ENCODE results near the gene WLS.
"Not testable (repeated sequence)": the region's sequence is repeated elsewhere in the genome, so short reads cannot be mapped to it uniquely, and the experiment has no call there.

WLS gene

DNA sequence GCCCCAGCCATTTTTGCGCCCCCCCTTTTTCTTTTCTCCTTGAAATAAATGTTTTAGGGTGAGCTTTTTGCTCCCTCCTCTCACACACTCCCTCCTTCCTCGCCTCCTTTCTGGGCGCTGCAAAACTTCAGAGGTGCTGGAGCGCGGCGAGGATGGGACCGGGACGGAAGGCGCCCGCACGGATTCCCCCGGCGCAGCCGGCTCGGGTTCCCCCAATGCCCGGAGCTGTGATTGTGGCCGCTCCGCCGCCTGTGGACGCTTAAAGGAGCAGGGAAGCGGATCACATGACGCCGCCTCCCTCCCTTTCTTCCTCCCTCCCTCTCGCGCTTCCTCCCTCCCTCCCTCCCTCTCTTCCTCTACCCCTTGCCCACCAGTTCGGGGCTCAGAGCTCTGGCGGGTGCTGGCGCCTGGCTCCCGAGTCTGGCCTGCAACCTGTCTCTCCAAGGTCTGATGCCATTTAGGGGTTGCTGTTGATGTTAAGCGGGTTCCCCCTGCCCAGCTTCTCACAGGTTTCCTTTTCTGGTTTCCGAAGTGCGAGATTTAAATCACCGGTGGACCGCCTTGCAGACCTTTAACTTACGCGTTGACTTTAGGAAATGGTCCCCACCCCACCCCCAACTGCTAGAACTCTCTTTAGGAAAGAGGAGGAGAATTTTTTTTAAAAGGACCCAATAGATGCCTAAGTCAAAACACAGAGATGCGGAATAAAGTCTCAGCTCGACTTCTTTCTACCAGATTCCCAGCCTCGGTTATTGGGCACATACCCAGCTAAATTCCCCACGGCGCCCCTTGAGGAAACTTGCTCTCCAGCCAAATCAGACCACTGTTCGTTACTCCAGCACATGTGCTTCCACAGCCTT lies at the start of gene WLS:
Gene WLS, minus strand, starts transcription at position 235 of the 860 bp plus-strand sequence. Its CDS starts 224 bp downstream, at position 11.
- no peak for TF ChIP-seq ZNF274 (IDR thresholded peaks at IDR 0.05; ENCODE audit: low read depth, low read length)
- peak within 1 kb of the TSS; percentile 46 for H3K4me3 ChIP-seq (ENCODE audit: low read length)

DNA sequence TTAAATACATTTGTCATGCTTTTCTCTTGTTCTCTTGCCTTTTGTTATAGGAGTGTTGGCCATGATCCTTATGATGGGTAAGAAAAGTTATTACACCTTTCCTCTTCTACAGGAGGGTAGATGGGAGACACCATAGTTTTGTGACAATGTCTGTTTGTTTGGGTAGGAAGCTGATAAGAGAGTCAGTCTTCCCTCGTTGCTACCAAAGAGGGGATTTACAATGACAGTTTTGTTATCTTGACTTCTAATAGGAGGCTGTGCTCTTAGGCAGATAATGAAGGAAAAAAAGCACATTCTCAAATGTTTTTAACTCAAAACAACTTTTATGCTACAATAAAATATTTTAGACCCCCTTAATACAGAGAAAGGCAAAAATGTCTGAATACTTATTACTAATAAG lies 48.0 kb upstream of the WLS start:
- no peak overlapping the region for H3K4me3 ChIP-seq (ENCODE audit: low read length)
- no peak for TF ChIP-seq ZNF274 (IDR thresholded peaks at IDR 0.05; ENCODE audit: low read depth, low read length)

GRCh38 chr1:68279846-68280245 lies 47.5 kb upstream of the WLS start:
- no peak for TF ChIP-seq ZNF274 (IDR thresholded peaks at IDR 0.05; ENCODE audit: low read depth, low read length)
- H3K4me3 ChIP-seq (ENCODE audit: low read length): no peak overlapping the region

DNA sequence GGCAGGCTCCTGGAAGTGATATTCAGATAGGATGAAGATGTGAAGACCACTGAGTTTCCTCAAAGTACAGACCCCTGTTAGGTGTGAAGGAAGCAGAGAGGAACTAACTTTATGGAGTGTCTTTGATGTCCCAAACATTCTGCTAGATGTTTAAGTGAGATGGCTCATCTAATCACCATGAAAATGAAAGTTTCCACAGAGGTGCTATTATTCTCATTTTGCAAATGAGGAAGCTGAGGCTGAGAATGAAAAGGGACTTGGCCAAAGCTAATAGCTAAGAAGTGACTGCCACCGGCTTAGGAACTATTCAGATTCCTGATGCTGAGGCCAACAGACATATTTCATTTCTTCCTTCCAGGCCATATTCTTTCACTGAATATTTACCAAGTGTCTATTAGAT lies 45.9 kb upstream of the WLS start:
- H3K4me3 ChIP-seq (ENCODE audit: low read length): no peak overlapping the region
- no peak for TF ChIP-seq ZNF274 (IDR thresholded peaks at IDR 0.05; ENCODE audit: low read depth, low read length)

DNA sequence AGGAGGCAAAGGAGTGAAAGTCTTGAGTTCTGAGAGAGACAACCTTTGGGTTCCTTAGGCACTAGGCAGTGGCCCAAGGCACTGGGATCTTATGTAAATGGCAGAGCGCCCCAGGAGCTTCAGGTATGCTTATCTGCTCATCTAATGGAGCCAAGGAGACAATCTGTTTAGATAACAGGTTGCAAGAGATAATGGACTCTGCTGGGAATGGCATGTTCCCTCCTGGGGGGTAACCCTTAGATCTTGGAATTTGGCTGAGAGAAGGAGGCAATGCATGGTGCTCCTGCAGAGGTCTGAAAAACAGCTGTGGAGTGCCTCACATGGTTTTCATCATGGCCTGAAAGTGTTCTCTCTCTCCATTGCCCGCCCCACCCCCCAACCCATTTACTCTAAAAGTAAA lies 44.1 kb upstream of the WLS start:
- no peak overlapping the region for H3K4me3 ChIP-seq (ENCODE audit: low read length)
- no peak for TF ChIP-seq ZNF274 (IDR thresholded peaks at IDR 0.05; ENCODE audit: low read depth, low read length)

DNA sequence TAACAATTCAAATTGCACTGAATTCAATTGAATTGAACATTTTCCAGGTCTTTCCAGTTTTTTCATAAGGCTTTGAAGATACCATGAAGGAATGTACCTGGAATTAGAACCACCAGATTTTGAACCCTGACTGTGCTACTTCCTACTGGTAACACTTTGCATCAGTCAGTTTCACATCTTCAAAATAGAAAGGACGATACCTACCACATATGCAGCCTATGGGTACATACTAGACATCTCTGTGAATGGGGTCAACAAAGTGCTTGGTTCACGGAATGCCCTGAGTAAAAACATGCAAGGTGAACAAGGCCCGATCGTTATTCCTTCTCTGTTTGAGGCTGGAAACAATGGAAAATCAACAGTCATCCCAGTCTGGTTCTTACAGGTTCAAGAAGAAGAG lies 41.2 kb upstream of the WLS start:
- H3K4me3 ChIP-seq (ENCODE audit: low read length): no peak overlapping the region
- no peak for TF ChIP-seq ZNF274 (IDR thresholded peaks at IDR 0.05; ENCODE audit: low read depth, low read length)

DNA sequence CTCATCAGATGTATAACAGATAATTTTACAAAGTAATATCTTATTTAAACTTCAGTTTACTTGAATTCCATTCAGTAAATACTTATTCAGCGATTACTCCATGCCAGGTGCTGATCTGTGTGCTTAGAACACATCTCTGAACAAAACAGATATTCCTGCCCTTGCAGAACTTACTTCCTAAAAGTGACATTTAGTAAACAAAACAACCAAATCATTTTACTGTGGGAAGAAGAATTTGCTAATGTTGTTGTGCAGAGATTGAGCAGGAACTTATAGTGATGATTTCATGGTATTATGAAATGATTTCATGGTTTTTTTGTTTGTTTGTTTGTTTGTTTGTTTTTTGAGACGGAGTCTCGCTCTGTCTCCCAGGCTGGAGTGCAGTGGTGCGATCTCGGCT lies 39.3 kb upstream of the WLS start:
- no peak overlapping the region for H3K4me3 ChIP-seq (ENCODE audit: low read length)
- TF ChIP-seq ZNF274 (IDR thresholded peaks at IDR 0.05; ENCODE audit: low read depth, low read length): no peak

- no peak for TF ChIP-seq ZNF274 (IDR thresholded peaks at IDR 0.05; ENCODE audit: low read depth, low read length)
Observed at GRCh38 chr1:68270951-68271350, 38.6 kb upstream of the WLS start.

GRCh38 chr1:68269637-68270430 lies 37.5 kb upstream of the WLS start:
- no peak for TF ChIP-seq ZNF274 (IDR thresholded peaks at IDR 0.05; ENCODE audit: low read depth, low read length)
- no peak overlapping the region for H3K4me3 ChIP-seq (ENCODE audit: low read length)

More at GRCh38 chr1:68270951-68271350, 38.6 kb upstream of the WLS start:
- no peak overlapping the region for H3K4me3 ChIP-seq (ENCODE audit: low read length)

DNA sequence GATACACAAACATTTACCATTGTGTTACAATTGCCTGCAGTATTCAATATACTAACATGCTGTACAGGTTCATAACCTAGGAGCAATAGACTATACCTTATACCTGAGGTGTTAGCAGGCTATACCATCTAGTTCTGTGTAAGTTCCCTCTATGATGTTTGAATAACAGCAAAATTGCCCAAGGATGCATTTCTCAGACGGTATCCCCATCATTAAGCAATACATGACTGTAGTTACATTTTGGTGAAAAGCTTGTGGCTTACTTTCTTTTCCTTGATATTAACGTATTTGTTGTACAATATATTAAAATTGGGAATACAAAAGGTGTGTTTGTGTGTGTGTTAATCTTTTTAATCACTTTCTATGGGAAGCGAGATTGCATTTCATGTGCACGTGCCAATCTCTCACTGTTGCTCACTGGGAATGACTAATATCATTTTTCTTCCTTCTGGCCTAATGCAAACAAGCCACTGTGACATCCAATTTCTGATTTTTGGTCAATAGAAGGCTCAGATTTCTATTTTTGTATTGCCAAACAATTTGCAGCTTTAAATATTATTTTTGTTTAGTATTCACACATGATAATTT lies 36.7 kb upstream of the WLS start:
- no peak overlapping the region for H3K4me3 ChIP-seq (ENCODE audit: low read length)
- TF ChIP-seq ZNF274 (IDR thresholded peaks at IDR 0.05; ENCODE audit: low read depth, low read length): no peak

GRCh38 chr1:68256824-68257223 lies 24.5 kb upstream of the WLS start:
- H3K4me3 ChIP-seq (ENCODE audit: low read length): not testable (repeated sequence)

GRCh38 chr1:68255301-68255700 lies 23.0 kb upstream of the WLS start:
- TF ChIP-seq ZNF274 (IDR thresholded peaks at IDR 0.05; ENCODE audit: low read depth, low read length): no peak
- no peak overlapping the region for H3K4me3 ChIP-seq (ENCODE audit: low read length)

GRCh38 chr1:68254667-68255226 lies 22.4 kb upstream of the WLS start:
- H3K4me3 ChIP-seq (ENCODE audit: low read length): no peak overlapping the region
- no peak for TF ChIP-seq ZNF274 (IDR thresholded peaks at IDR 0.05; ENCODE audit: low read depth, low read length)

- no peak overlapping the region for H3K4me3 ChIP-seq (ENCODE audit: low read length)
- no peak for TF ChIP-seq ZNF274 (IDR thresholded peaks at IDR 0.05; ENCODE audit: low read depth, low read length)
Observed at GRCh38 chr1:68237040-68237439, 4.7 kb upstream of the WLS start.
